CD8-positive, alpha-beta memory T cell (primary cell): ENCODE measurements around the gene IFITM5. TPM values are rescaled to one million over a fixed set of nuclear protein-coding genes. Genes with fewer than 3 reads are reported as not detected.

Experiments
- CTCF ChIA-PET: fragments of 350-600 bp; sonication (Branson Sonifier 250); formaldehyde crosslinking; loops from one replicate; lab custom pipeline; 2021; ENCODE audit warnings: antibody characterized with exemption; lab: Charles Lee
- POLR2A ChIA-PET: fragments of 350-600 bp; sonication (Branson Sonifier 250); formaldehyde crosslinking; loops from one replicate; lab custom pipeline; 2021; ENCODE audit warnings: antibody characterized with exemption; lab: Charles Lee
- DNase-seq, 5 donors: peaks; one replicate each; pipeline versions ENCODE4 v3.0.0 to v3.0.0-alpha.2; 2020 to 2022; ENCODE audit warnings: mixed read lengths in 1 of 5
- H3K27ac ChIP-seq: one replicate; pipeline ENCODE4 v1.7.0; 2013; ENCODE audit warnings: low read depth, mild to moderate bottlenecking, low read length, moderate library complexity
- H3K27me3 ChIP-seq: 2 replicates; pipeline ENCODE4 v1.7.0; 2013; ENCODE audit warnings: low read length, mild to moderate bottlenecking; ENCODE audit not compliant: insufficient read depth, poor library complexity, severe bottlenecking
- H3K36me3 ChIP-seq: 2 replicates; pipeline ENCODE4 v1.7.0; 2013; ENCODE audit warnings: mild to moderate bottlenecking, low read length, moderate library complexity; ENCODE audit not compliant: insufficient read depth
- H3K4me1 ChIP-seq: 2 replicates; pipeline ENCODE4 v1.7.0; 2013; ENCODE audit warnings: mild to moderate bottlenecking, low read length, moderate library complexity; ENCODE audit not compliant: insufficient read depth
- H3K4me3 ChIP-seq: 2 replicates; pipeline ENCODE4 v1.7.0; 2013; ENCODE audit warnings: mild to moderate bottlenecking, low read length
- H3K9me3 ChIP-seq: 2 replicates; pipeline ENCODE4 v1.7.0; 2013; ENCODE audit warnings: mild to moderate bottlenecking, low read length
- H3K27ac Mint-ChIP-seq, 8 donors: one replicate each; pipeline ENCODE4 v1.8.0; 2020 to 2021; ENCODE audit warnings: mixed read lengths in 8 of 8, mild to moderate bottlenecking in 6 of 8, inconsistent platforms in 3 of 8, moderate library complexity in 3 of 8
- H3K27me3 Mint-ChIP-seq, 2 donors: one replicate each; pipeline ENCODE4 v1.8.0; 2020 to 2021; ENCODE audit warnings: mixed read lengths in 2 of 2, mild to moderate bottlenecking in 1 of 2, moderate library complexity in 1 of 2
- H3K36me3 Mint-ChIP-seq, 3 donors: one replicate each; pipeline ENCODE4 v1.8.0; 2020 to 2021; ENCODE audit warnings: mixed read lengths in 3 of 3, inconsistent platforms in 1 of 3, mild to moderate bottlenecking in 1 of 3
- H3K4me1 Mint-ChIP-seq, 3 donors: one replicate each; pipeline ENCODE4 v1.8.0; 2020 to 2021; ENCODE audit warnings: mixed read lengths in 3 of 3, inconsistent platforms in 1 of 3, mild to moderate bottlenecking in 1 of 3
- H3K4me3 Mint-ChIP-seq, 7 donors: one replicate each; pipeline ENCODE4 v1.8.0; 2020 to 2021; ENCODE audit warnings: mixed read lengths in 7 of 7, mild to moderate bottlenecking in 6 of 7, moderate library complexity in 4 of 7, inconsistent platforms in 2 of 7
- H3K9me3 Mint-ChIP-seq, 5 donors: one replicate each; pipeline ENCODE4 v1.8.0; 2020 to 2022; ENCODE audit warnings: mixed read lengths in 5 of 5, mild to moderate bottlenecking in 3 of 5, moderate library complexity in 2 of 5, inconsistent platforms in 1 of 5
- polyA plus RNA-seq: library from polyadenylated mRNA; unstranded; fragments of 300-500 nt; fragmentation: Illumina TruSeq; gene quantifications from one replicate; pipeline ENCODE4 v1.2.3, GENCODE V29; 2021
- total RNA-seq, 2 experiments: library from RNA; stranded (reverse); gene quantifications; one replicate each; pipeline ENCODE4 v1.2.3, GENCODE V29; 2021

Gene IFITM5
- total and polyA plus RNA-seq, 3 experiments from 2014 or later = not detected

GRCh38 chr11:282171-282570 is 17.2 kb downstream of the IFITM5 start:
- Mint-ChIP-seq H3K27ac (peak overlapping the region in 6 of 8 donors; percentile 35 to 94 (median 74)), H3K4me3 (peak overlapping the region; percentile 83 to 93 (median 91)), H3K27me3 (peaks cover 0 to 3% of the 10 kb centered on the region in 2 donors), H3K9me3 (peaks cover 0 to 2% (median 0%) of the 10 kb centered on the region in 5 donors), H3K4me1 (peaks cover 48 to 75% (median 61%) of the 10 kb centered on the region in 3 donors), H3K36me3 (peaks cover 3 to 34% (median 5%) of the 10 kb centered on the region in 3 donors)
- H3K9me3 ChIP-seq = no peaks in the 10 kb centered on the region
- H3K27ac ChIP-seq = no peak overlapping the region
- H3K4me1 ChIP-seq = peaks cover 59% of the 10 kb centered on the region
- H3K36me3 ChIP-seq = no peaks in the 10 kb centered on the region
- ChIA-PET POLR2A (interaction anchor here (0.7 to 4.6 kb wide), 4 partner anchors 14 to 114 kb away, joined by 3 to 71 read pairs (median 8); partner anchors contain the start of gene PSMD13), CTCF (interaction anchor here (0.9 to 7.0 kb wide), 7 partner anchors 11 to 74 kb away, joined by 3 to 58 read pairs (median 9); partner anchors contain the start of genes BET1L and RIC8A)
- H3K4me3 ChIP-seq = peak overlapping the region; percentile 70
- DNase-seq = no peak
- H3K27me3 ChIP-seq = no peaks in the 10 kb centered on the region

- H3K36me3 Mint-ChIP-seq = peaks cover 5 to 34% (median 8%) of the 10 kb centered on the region in 3 donors
- no peaks in the 10 kb centered on the region for H3K36me3 ChIP-seq
Observed at GRCh38 chr11:281486-282161, 17.7 kb downstream of the IFITM5 start.

GRCh38 chr11:280706-281485 is 18.4 kb downstream of the IFITM5 start:
- peaks cover 6 to 35% (median 12%) of the 10 kb centered on the region in 3 donors for H3K36me3 Mint-ChIP-seq
- H3K27me3 Mint-ChIP-seq = no peaks in the 10 kb centered on the region
- H3K4me1 ChIP-seq = peaks cover 47% of the 10 kb centered on the region
- ChIA-PET POLR2A (interaction anchor here (0.8 to 4.6 kb wide), 10 partner anchors 8 to 539 kb away, joined by 3 to 71 read pairs (median 6); partner anchors contain the start of genes BET1L, PGGHG, PSMD13 and RIC8A), CTCF (interaction anchor here (0.9 to 7.0 kb wide), 21 partner anchors 7 to 170 kb away, joined by 3 to 58 read pairs (median 4); partner anchors contain the start of genes BET1L, PSMD13, PTDSS2 and RIC8A)
- peaks cover 0 to 4% (median 2%) of the 10 kb centered on the region in 5 donors for H3K9me3 Mint-ChIP-seq
- no peaks in the 10 kb centered on the region for H3K9me3 ChIP-seq
- DNase-seq = peak in 3 of 5 donors; percentile 43 to 67 (median 59)
- H3K36me3 ChIP-seq = no peaks in the 10 kb centered on the region
- H3K27ac ChIP-seq = no peak overlapping the region
- H3K4me3 ChIP-seq = peak overlapping the region; percentile 70
- peak overlapping the region; percentile 83 to 93 (median 91) for H3K4me3 Mint-ChIP-seq
- no peaks in the 10 kb centered on the region for H3K27me3 ChIP-seq
- peaks cover 42 to 67% (median 54%) of the 10 kb centered on the region in 3 donors for H3K4me1 Mint-ChIP-seq
- H3K27ac Mint-ChIP-seq = peak overlapping the region; percentile 57 to 97 (median 79)

More at GRCh38 chr11:281486-282161, 17.7 kb downstream of the IFITM5 start:
- Histone ChIP-seq H3K4me3 (peak overlapping the region; percentile 70), H3K9me3 (no peaks in the 10 kb centered on the region), H3K27ac (no peak overlapping the region), H3K4me1 (peaks cover 55% of the 10 kb centered on the region), H3K27me3 (no peaks in the 10 kb centered on the region)
- Mint-ChIP-seq H3K4me1 (peaks cover 44 to 72% (median 59%) of the 10 kb centered on the region in 3 donors), H3K27ac (peak overlapping the region in 6 of 8 donors; percentile 45 to 92 (median 74)), H3K9me3 (peaks cover 0 to 2% (median 2%) of the 10 kb centered on the region in 5 donors), H3K4me3 (peak overlapping the region; percentile 83 to 93 (median 91)), H3K27me3 (no peaks in the 10 kb centered on the region)
- ChIA-PET POLR2A (interaction anchor here (0.7 to 4.6 kb wide), 8 partner anchors 9 to 538 kb away, joined by 3 to 71 read pairs (median 6); partner anchors contain the start of genes BET1L, PSMD13 and RIC8A), CTCF (interaction anchor here (0.9 to 7.0 kb wide), 17 partner anchors 8 to 166 kb away, joined by 3 to 58 read pairs (median 6); partner anchors contain the start of genes BET1L, PSMD13 and RIC8A)
- DNase-seq = no peak

GRCh38 chr11:279966-280705 is 19.2 kb downstream of the IFITM5 start:
- ChIA-PET CTCF (interaction anchor here (0.9 to 7.0 kb wide), 16 partner anchors 8 to 170 kb away, joined by 3 to 58 read pairs (median 6); partner anchors contain the start of genes BET1L, PSMD13, PTDSS2 and RIC8A), POLR2A (interaction anchor here (0.5 to 4.6 kb wide), 11 partner anchors 8 to 75 kb away, joined by 3 to 71 read pairs (median 5); partner anchors contain the start of genes BET1L, PGGHG, PSMD13 and RIC8A)
- Histone ChIP-seq H3K36me3 (no peaks in the 10 kb centered on the region), H3K27me3 (no peaks in the 10 kb centered on the region), H3K4me1 (peaks cover 47% of the 10 kb centered on the region), H3K4me3 (peak overlapping the region; percentile 50), H3K27ac (no peak overlapping the region), H3K9me3 (no peaks in the 10 kb centered on the region)
- Mint-ChIP-seq H3K36me3 (peaks cover 6 to 30% (median 12%) of the 10 kb centered on the region in 3 donors), H3K9me3 (peaks cover 0 to 4% (median 2%) of the 10 kb centered on the region in 5 donors), H3K27me3 (no peaks in the 10 kb centered on the region), H3K27ac (peak overlapping the region in 5 of 8 donors; percentile 19 to 92 (median 70)), H3K4me3 (peak overlapping the region; percentile 77 to 92 (median 91)), H3K4me1 (peaks cover 42 to 59% (median 50%) of the 10 kb centered on the region in 3 donors)
- DNase-seq = peak in 2 of 5 donors; percentile 47 to 71

- peak in 1 of 5 donors; percentile 31 for DNase-seq
- Mint-ChIP-seq H3K27me3 (no peaks in the 10 kb centered on the region), H3K4me1 (peaks cover 42 to 56% (median 50%) of the 10 kb centered on the region in 3 donors), H3K4me3 (peak overlapping the region; percentile 51 to 87 (median 80)), H3K9me3 (peaks cover 0 to 4% (median 2%) of the 10 kb centered on the region in 5 donors), H3K36me3 (peaks cover 6 to 28% (median 12%) of the 10 kb centered on the region in 3 donors), H3K27ac (peak overlapping the region in 6 of 8 donors; percentile 48 to 91 (median 80))
- H3K27me3 ChIP-seq = no peaks in the 10 kb centered on the region
- no peak overlapping the region for H3K27ac ChIP-seq
- H3K9me3 ChIP-seq = no peaks in the 10 kb centered on the region
- no peaks in the 10 kb centered on the region for H3K36me3 ChIP-seq
- peak overlapping the region; percentile 50 for H3K4me3 ChIP-seq
- H3K4me1 ChIP-seq = peaks cover 47% of the 10 kb centered on the region
- CTCF ChIA-PET = interaction anchor here (0.8 to 7.0 kb wide), 12 partner anchors 8 to 137 kb away, joined by 3 to 58 read pairs (median 7); partner anchors contain the start of genes PGGHG and PSMD13
- POLR2A ChIA-PET = interaction anchor here (0.5 to 4.6 kb wide), 9 partner anchors 8 to 126 kb away, joined by 3 to 71 read pairs (median 11); partner anchors contain the start of genes BET1L, PSMD13 and RIC8A
Observed at GRCh38 chr11:279040-279965, 20.0 kb downstream of the IFITM5 start.
